D341Med (cell line): ENCODE measurements around the gene USP20.

Experiments used
- DNase-seq: peaks from one replicate; pipeline ENCODE4 v3.0.0; 2012; ENCODE audit warnings: low spot score

Gene USP20

DNA sequence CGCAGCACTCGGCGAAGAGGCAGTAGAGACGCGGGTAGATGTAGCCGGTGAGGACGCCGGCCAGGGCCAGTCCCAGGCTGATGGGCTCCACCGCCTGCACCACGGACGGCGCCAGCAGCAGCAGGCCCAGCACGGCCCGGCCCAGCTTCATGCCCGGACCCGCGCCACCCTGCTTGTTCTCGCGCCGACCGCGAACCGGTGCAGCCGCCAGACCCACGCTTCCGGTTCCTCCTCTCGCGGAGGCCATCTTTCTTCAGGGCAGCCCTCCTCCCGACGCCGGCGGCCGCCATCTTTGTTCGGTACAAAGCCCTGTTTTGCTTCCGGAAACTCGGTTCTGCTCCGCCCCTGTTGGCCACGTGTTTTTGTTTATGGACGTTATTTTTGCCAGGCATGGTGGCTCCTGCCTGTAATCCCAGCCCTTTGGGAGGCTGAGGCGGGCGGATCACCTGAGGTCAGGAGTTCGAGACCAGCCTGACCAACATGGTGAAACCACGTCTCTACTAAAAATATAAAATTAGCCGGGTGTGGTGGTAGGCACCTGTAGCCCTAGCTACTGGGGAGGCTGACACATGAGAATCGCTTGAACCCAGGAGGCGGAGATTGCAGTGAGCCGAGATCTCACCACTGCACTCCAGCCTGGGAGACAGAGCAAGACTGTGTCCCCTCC lies 11.2 kb upstream of the USP20 start, which contains the start of gene TOR1A:
TOR1A (minus strand) TSS at position 202 of the 667 bp plus-strand sequence; CDS start at position 151, 51 bp downstream.
- DNase-seq: peak; percentile 92

DNA sequence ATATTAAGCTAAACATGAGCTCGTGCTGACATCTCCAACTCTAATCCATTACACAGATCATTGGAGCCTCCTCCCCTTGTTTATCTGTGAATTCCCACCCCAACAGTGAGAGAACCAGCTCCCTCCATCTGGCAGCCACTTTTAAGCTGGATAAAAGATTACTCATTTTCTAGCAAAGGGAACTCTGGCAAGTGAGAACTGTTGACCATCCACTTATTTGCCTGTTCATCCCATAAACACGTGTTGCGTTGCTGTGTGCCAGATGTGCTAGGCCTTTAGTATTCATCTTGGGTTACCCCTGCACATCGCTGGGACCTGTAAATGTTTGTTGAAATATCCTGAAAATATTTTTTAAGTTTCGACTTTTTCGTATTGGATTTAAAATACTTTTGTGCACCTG lies 8.9 kb upstream of the USP20 start:
- DNase-seq: peak; percentile 56

DNA sequence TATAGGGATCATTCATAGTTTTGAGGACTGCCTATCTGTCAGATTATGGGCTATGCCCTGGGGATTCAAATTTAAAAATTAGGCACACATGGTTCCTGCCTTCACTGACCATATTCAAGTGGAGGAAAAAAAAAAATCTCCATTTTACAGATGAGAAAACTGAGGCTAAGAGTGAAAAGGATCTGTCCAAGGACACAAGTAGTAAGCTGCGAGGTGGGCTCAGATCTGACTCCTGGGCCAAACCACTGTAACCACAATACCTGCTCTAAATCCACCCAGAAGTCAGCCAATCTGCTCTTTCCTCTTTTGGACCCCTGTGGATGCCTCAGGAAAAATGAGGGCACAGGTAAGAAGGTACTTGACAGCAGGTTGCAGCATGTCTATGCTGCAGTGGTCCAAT lies 8.5 kb upstream of the USP20 start:
- no peak for DNase-seq

DNA sequence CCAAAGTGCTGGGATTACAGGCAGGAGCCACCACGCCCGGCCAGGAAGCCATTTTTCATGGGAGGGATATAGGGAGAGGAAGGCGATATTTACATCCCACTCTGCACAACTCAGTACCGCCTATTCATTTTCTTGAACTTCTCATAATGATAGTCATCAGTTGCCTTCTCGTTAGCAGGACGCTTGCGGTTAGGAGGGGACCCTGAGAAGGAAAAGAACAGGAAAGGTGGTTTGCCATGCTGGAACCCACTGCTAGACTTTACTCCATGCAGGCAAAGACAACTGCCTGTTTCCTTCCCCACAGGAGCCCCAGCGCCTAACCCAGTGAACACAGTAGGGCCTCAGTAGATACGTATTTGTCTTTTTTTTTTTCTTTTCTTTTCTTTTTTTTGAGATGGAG lies 7.2 kb upstream of the USP20 start:
- DNase-seq: no peak

DNA sequence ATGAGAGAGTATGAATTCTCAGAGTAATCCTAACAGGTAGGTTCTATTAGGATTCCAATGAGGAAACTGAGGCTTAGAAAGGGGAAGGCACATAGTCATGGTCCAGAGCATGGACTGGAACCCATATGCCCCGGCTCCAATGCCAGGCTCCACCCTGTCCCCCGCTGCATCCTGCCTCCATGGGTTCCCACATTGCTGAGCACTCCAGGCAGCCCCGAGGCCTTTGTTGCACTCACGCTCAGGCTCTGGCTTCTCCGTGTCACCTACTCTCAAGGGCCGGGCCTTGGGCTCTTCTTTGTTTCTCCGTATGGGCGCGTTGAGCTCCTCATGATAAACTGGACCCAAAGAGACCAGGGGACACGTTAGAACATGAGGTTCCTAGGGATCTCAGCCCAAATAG lies 6.3 kb upstream of the USP20 start:
- DNase-seq: no peak

DNA sequence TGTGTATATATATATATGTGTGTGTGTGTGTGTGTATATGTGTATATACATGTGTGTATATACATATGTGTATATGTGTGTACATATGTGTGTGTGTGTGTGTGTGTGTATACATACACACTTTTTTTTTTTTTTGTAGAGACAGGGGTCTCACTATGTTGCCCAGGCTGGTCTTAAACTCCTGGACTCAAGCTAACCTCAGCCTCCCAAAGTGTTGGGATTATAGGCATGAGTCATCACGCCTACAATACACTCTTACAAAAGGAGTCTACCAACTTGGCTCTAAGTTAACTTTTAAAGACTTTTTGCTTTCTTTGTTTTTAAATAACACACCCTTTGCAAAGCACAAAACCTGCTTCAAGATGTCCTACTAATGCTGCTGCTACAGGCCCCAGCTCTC lies 2.3 kb upstream of the USP20 start:
- DNase-seq: no peak

DNA sequence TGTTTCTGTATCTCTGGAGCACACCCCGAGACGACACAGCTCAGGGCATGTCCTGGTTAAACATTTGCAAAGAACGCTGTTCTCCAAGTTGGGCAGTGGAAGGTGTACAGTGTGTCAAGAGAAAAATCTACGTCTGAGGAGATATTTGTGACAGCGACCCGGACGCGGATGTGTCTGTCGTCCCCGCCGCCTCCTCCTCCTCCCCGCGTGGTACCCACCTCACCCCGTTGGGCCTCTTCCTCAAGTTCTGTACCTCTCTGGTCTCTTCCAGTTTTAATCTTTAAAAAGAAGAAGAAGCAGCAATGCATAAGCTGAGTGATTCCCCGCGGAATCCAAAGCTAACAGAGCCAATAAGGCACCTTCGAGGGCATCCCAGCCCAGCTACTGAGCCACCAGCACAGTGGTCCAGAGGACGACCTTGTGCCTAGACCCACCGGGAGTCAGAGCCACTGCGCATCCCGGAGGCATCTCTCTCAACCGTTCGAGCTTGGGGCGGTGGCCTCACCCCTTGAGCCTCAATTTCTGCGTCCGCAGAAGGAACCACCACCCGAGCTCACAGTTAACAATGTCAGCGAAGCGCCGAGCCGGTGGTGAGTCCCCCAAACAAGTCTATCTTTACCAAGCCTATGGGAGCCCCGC lies 650 bp upstream of the USP20 start:
- no peak for DNase-seq

DNA sequence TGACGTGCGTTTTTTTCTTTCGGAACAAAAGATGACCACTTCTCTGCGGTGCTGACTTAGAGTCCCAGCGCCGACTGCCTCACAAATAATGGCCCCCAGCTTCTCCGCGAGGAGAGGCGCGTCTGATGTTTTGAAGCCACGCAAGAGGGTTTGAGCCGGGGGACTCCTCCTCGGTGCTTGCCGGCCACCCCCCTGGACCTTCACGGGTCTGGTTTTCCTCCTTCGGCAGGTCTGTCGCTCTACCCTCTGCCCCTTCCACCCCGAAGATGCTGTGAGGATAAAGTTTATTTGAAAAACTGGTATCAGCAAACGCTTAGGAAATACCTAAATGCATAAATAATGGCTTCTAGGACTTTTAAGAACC lies 584 bp downstream of the USP20 start:
- DNase-seq: no peak

DNA sequence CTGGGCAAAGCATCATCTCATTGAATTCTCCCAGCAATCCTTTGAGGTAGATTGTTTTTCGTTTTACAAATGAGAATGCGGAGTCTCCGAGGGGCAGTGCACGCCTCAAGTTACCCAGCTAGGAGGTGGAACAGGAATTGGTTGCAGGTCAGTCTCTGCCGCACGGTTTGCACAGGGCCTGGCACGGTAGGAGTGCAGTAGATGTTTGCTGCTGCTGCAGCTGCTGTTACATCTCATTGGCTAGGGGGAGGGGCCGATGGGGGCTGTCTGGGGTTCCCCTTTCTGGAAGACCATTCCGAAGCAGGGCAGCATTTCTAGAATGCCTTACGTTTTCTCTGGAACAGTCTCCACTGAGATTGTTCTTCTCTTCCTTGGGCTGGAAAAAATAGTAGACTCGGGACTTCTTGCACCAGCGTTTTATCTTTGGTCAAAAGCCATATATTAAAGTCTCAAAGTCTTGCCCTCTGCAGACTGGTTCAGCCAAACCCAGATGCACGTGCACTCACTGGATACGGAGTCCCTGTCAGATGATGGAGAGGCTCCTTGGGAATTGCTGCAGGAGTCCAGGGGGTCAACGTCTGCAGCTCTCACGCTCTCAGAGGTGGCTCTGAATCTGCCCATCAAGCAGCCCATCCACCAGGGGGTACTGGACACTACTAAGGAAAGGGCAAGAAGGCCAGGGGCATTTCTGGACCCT lies 1.2 kb downstream of the USP20 start:
- DNase-seq: no peak

DNA sequence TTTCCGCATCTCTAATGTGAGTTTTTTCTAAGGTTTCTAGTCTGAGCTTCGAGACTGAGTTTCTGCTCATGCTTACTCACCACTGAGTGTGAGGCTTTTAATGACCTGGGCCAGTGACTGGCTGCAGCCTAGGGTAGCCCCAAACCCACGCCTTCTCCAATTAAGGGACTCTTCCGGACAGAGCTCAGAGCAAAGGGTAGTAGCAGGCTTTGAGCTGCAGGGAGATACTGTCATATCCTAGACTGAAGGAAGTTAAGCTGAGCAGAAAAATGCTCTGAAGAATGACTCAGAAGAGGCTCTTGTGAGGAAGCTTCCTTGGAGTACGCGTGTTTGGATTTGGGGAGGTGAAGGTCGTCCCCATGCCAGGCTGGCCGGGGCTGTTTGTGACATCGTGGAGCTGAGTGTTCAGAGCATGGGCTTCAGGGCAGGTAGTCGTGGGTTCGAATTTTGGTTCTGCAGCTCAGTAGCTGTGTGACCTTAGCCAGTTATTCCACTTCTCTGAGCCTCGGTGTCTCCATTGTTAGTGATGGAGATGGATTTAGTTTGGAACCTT lies 3.5 kb downstream of the USP20 start:
- no peak for DNase-seq

DNA sequence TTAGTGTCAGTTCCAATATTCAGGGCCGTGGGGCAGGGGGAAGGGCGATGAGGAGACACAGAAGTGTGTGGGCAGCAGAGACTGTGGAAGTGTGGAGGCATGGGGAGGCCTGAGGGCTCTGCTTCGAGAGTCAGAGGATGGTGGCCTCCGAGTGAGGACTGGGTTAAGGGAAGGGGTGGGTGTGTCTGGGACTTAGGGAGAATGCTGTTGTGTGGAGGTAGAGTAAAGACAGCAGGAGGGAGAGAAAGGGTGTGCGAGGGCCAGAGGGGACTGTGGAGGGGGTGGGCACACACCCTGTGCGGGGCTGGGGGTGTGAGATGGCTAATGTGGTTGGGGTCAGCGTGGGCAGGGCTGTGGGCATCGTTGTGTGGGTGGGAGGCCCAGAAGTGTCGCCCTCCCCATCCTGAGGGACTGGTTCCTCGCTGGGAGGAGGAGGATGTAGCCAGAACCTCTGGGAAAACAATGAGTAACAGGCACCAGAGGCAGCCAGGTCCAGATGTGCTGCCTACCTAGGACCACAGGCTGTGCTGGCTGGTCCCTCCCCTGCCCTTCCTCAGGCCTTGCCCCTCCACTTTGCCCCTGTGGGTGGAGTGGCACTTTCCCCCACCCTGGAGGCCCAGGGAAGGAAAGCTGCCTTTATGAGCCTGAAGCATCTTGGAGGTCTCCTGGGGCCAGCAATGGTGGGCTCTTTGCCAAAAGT lies 4.2 kb downstream of the USP20 start:
- DNase-seq: no peak

DNA sequence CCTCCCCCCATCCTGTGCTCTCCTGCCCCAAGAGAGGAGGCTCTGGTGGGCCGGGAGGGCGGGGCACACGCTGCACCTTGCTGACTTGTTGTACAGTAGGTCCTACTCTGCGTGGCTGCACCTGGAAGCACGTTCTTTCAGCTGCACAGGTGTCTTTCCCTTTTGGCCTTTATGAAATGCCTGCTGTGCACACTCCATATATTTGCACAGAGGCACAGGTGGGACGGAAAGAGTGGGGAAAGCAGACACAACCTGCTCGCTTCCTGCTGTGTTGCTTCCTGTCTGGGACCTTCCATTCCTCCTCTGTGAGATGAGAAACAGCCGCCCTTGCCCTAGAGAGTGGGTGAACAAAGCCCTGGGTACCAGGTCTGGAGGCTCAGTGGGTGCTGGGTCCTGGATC lies 4.8 kb downstream of the USP20 start:
- DNase-seq: no peak

DNA sequence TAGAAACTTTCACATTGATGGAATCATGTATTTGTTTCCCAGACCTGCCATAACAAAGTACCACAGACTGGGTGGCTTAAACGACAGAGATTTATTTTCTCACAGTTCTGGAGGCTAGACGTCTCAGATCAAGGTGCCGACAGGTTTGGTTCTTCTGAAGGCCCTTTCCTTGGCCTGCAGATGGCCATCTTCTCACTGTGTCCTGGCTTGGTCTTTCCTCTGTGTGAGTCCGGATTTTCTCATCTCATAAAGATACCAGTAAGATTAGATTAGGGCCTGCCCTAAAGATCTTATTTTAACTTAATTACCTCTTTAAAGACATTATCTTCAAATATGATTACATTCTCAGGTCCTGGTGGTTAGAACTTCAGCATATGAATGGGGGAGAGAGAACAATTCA lies 5.8 kb downstream of the USP20 start:
- DNase-seq: no peak

DNA sequence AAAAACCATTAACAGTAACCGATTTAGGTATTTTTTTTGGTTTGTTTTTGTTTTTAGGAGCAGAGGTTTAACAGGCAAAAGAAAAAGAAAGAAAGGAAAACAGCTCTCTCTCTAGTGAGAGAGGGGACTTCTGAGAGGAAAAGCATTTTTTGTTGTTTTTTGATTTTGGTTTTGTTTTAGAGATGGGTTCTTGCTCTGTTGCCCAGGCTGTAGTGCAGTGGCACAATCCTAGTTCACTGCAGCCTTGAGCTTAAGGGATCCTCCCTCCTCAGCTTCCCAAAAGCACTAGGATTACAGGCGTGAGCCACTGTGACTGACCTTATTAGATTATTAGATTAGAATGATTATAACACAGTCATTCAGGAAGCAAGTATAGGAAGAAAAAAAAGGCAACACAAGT lies 10.1 kb downstream of the USP20 start:
- DNase-seq: no peak

DNA sequence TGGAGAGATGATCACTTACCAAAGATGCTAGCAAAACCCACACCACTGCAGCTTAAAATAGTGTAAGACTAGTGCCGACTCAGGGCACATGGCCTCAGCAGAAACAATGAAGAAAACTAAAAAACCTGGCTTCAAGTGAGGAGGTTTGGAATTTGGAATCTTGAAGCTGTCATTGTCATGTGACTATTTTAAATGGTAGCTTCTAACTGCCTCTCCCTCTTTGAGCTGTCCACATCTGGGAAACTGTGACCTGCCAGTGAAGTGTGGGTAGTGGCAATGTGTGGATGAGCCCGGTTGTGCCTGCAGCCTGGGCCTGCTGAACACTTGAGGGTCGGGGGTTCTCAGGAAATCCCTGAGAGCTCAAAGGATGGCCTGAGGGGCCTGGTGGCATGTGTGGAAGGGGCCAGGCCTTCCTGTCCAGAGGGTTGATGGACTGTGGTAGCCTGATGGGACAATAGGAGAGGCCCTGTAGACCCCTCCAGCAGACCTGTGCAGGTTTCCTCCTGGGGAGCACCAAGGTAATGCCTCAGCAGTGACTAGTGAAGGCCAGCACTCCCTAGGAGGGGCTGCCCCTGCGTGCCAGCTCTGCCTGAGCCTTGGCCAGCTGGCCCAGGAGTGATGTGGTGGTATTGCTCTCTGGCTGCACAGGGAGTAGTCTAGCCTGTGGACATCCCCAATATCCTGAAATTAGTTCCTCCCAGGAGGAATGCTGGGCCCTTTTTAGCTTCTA lies 13.6 kb downstream of the USP20 start:
- no peak for DNase-seq

DNA sequence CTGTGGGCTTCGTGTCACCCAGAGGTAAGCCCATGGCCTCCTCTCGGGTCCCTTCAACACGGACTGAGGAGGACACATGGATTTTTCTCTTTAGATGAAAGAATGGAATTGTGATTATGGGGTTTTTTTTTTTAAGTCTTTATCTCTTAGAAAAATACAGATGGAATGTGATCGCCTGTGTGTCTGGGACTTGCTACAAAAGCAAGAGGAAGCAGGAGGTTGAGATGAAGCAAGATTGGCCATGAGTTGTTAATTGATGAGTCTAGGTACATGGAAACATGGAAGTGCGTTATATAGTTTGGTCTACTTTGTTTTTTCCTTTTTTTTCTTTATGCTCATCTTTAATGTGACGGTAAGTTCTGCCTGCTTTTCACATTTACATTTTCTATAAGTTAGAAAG lies 14.6 kb downstream of the USP20 start:
- no peak for DNase-seq

DNA sequence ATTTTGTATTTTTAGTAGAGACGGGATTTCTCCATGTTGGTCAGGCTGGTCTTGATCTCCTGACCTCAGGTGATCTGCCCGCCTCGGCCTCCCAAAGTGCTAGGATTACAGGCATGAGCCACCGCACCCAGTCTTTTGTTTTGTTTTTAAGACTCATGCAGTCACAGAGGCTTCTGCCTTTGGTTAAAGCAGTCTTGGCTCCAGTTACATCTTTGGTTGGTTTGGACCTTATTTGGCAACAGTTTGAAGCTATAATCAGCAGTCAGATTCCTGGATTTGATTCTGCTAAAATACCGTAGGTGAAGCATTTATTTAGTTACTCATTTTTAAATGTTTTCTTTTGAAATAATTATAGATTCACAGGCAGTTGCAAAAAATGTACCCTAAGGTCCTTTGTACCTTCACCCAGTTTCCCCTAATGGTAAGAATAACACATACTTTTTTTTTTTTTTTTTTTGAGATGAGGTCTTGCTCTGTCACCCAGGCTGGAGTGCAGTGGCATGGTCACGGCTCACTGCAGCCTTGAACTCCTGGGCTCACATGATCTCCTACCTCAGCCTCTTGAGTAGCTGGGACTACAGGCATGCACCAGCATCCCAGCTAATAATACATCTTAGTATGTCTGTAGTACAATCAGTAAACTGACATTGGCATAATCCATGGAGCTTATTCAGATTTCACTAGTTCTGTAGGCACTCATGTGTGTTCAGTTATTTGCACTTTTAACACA lies 15.7 kb downstream of the USP20 start:
- no peak for DNase-seq

DNA sequence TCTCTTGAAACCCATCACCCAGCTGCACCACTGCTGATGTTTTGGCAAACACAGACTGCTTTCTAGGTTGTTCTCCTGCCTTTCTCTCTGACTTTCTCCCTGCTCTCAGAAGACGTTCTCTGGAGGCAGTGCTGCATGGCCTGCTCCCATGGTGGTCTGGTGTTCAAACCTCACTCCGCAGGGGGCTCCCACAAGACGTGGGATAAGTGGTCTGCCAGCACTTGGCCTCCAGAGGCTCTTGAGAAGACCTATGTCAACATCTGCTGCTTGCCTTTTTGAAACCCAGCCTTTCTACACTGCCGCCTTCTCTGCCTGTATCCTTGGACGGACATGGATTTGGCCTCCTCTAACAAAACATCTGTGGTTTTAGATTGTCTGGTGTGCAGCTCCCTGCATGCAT lies 16.6 kb downstream of the USP20 start:
- no peak for DNase-seq

DNA sequence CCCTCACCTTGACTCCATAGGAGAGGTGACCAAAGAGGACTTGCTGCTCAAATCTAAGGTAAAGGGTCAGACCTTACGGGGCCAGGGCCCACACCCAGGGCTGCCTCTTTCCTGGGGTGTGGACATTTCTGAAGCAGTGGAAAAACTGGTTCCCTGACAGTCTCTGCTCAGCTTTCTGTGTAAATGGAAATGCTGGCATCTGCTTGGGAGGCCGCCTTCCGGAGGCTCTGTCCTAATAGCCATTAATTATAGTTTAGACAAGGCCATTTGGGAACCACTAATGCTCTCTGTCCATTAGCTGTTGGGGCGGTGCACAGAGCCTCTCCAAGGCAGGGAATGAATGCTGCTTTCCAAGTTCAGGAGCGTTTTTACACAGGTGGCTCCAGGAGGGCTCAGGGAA lies 17.3 kb downstream of the USP20 start:
- no peak for DNase-seq

DNA sequence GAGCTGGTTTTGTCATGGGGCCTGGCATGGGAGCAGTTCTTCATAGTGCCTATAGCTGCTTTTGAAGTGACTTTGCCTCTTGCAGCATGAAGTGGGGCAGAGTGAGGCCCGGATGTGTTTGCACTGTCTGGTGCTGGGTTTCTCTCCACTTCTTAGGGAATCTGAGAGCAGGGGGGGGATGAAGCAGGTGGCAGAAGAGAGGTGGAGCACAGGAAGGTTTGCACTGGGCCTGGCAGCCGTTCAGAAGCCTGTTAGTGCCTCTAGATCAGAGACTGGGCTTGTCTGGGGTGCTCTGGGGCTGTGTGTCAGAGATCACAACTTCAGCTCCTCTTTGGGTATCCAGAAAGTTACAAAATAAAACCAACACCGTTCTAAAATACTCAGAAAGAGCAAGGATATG lies 18.4 kb downstream of the USP20 start:
- no peak for DNase-seq

DNA sequence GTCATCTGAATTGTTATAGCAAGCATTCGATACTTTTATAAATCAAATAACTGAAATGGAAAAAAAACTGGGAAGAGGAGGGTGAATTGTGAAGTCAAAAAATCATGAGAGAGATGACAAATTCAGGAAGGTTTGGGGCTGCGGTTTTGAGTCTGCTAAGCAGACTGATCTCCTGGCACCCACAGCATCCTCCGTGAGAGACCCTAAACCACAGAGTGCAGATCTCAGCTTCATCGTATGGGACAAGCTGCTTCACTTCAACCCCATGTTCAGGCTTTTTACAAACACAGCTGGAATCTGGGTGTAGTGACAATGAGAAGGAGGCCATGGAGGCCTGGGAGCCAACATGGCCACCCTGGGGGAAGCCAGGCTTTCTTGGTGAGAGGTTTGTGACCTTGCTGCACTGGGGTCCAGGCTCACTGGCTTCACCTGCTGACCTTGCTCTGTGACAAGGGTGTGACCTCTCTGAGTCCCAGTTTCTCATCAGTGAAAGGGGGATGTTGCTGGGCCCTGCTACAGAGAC lies 19.4 kb downstream of the USP20 start:
- no peak for DNase-seq
